IMR-90 (cell line): ENCODE results near the gene BMP4. TPM values are rescaled to one million over a fixed set of nuclear protein-coding genes. Genes with fewer than 3 reads are reported as not detected.

Experiments
- ATAC-seq: fragments of 200-7000 bp; cut with Tn5 transposase; 2 replicates; pipeline ENCODE4 v1.9.1; 2020; ENCODE audit warnings: low read depth, mild to moderate bottlenecking, moderate library complexity
- BruUV-seq: library from RNA; stranded (reverse); fragments of 400-500 nt; replicated peaks from 2 replicates; lab custom pipeline; 2021; lab: Mats Ljungman, UMichigan
- CTCF ChIA-PET: fragments of 300-600 bp; formaldehyde crosslinking; extraction: SDS; loops from one replicate; lab custom pipeline; 2021; ENCODE audit warnings: antibody characterized with exemption; lab: Yijun Ruan, JAX
- POLR2A ChIA-PET: fragments of 300-600 bp; sonication (Branson Sonifier 250); formaldehyde crosslinking; loops from one replicate; lab custom pipeline; 2022; ENCODE audit warnings: antibody characterized with exemption; ENCODE audit not compliant: unreplicated experiment; lab: Charles Lee
- DNase-seq: peaks from one replicate; pipeline ENCODE4 v3.0.0; 2013
- H2AFZ ChIP-seq: replicated peaks from 2 replicates; pipeline ENCODE3; 2013; ENCODE audit warnings: low read length, mild to moderate bottlenecking; ENCODE audit not compliant: poor library complexity
- H2AK5ac ChIP-seq: 2 replicates; pipeline ENCODE4 v1.6.1; 2013; ENCODE audit warnings: low read depth, low read length, inconsistent platforms
- H2AK9ac ChIP-seq: replicated peaks from 2 replicates; pipeline ENCODE3; 2013; ENCODE audit warnings: mild to moderate bottlenecking, low read depth, low read length, moderate library complexity; ENCODE audit not compliant: poor library complexity
- H2BK120ac ChIP-seq: 2 replicates; pipeline ENCODE4 v1.6.1; 2013; ENCODE audit warnings: low read depth, low read length, inconsistent platforms
- H2BK15ac ChIP-seq: 3 replicates; pipeline ENCODE4 v1.6.1; 2013; ENCODE audit warnings: low read depth, low read length, inconsistent platforms
- H2BK20ac ChIP-seq: 2 replicates; pipeline ENCODE4 v1.6.1; 2013; ENCODE audit warnings: low read depth, mild to moderate bottlenecking, inconsistent platforms, low read length, moderate library complexity
- H2BK5ac ChIP-seq: 2 replicates; pipeline ENCODE4 v1.6.1; 2013; ENCODE audit warnings: mild to moderate bottlenecking, low read depth, low read length, inconsistent platforms; ENCODE audit not compliant: poor library complexity, severe bottlenecking
- H3K14ac ChIP-seq: replicated peaks from 2 replicates; pipeline ENCODE4 v1.6.1; 2013; ENCODE audit warnings: low read depth, low read length, inconsistent platforms
- H3K18ac ChIP-seq: 2 replicates; pipeline ENCODE4 v1.6.1; 2013; ENCODE audit warnings: low read depth, low read length, control low read depth
- H3K23ac ChIP-seq: 2 replicates; pipeline ENCODE4 v1.6.1; 2013; ENCODE audit warnings: low read depth, low read length, inconsistent platforms
- H3K27ac ChIP-seq: 2 replicates; pipeline ENCODE4 v1.5.1; 2013; ENCODE audit warnings: mild to moderate bottlenecking, control low read depth, low read length; ENCODE audit not compliant: insufficient read depth
- H3K27me3 ChIP-seq: 2 replicates; pipeline ENCODE4 v1.6.1; 2013; ENCODE audit warnings: low read length; ENCODE audit not compliant: control insufficient read depth, insufficient read depth
- H3K36me3 ChIP-seq: 2 replicates; pipeline ENCODE4 v1.6.1; 2013; ENCODE audit warnings: low read length, mixed read lengths; ENCODE audit not compliant: control insufficient read depth, insufficient read depth
- H3K4ac ChIP-seq: 2 replicates; pipeline ENCODE4 v1.6.1; 2013; ENCODE audit warnings: low read depth, low read length, inconsistent platforms
- H3K4me1 ChIP-seq: 2 replicates; pipeline ENCODE4 v1.6.1; 2013; ENCODE audit warnings: low read length, mixed read lengths; ENCODE audit not compliant: control insufficient read depth, insufficient read depth
- H3K4me2 ChIP-seq: 2 replicates; pipeline ENCODE4 v1.6.1; 2013; ENCODE audit warnings: low read depth, mild to moderate bottlenecking, control low read depth, low read length, moderate library complexity
- H3K4me3 ChIP-seq: 2 replicates; pipeline ENCODE4 v1.5.1; 2013; ENCODE audit warnings: low read depth, mild to moderate bottlenecking, control low read depth, low read length, moderate library complexity; ENCODE audit not compliant: insufficient read depth
- H3K56ac ChIP-seq: 2 replicates; pipeline ENCODE4 v1.6.1; 2013; ENCODE audit warnings: low read length, inconsistent platforms; ENCODE audit not compliant: insufficient read depth; ENCODE audit errors: extremely low read depth
- H3K79me1 ChIP-seq, 2 experiments: 2 replicates each; pipeline ENCODE4 v1.6.1; 2013; ENCODE audit warnings: low read length in 2 of 2, inconsistent platforms in 1 of 2, low read depth in 1 of 2
- H3K9ac ChIP-seq: 2 replicates; pipeline ENCODE4 v1.6.1; 2013; ENCODE audit warnings: low read depth, low read length, control low read depth
- H3K9me1 ChIP-seq: 2 replicates; pipeline ENCODE4 v1.6.1; 2013; ENCODE audit warnings: low read length, inconsistent platforms; ENCODE audit not compliant: insufficient read depth
- H3K9me3 ChIP-seq: 2 replicates; pipeline ENCODE4 v1.6.1; 2013; ENCODE audit warnings: low read length; ENCODE audit not compliant: control insufficient read depth, insufficient read depth
- H4K20me1 ChIP-seq: 2 replicates; pipeline ENCODE4 v1.6.1; 2013; ENCODE audit warnings: low read length, inconsistent platforms; ENCODE audit not compliant: insufficient read depth
- H4K5ac ChIP-seq: 2 replicates; pipeline ENCODE4 v1.6.1; 2013; ENCODE audit warnings: mild to moderate bottlenecking, low read depth, low read length, control low read depth
- H4K8ac ChIP-seq, 2 experiments: 2 replicates each; pipeline ENCODE4 v1.6.1; 2013; ENCODE audit warnings: low read depth in 2 of 2, low read length in 2 of 2, control low read depth in 1 of 2, inconsistent platforms in 1 of 2
- H4K91ac ChIP-seq: 2 replicates; pipeline ENCODE4 v1.6.1; 2013; ENCODE audit warnings: low read depth, low read length, inconsistent platforms; ENCODE audit not compliant: insufficient read depth
- BHLHE40 ChIP-seq: fragments of 150-350 bp; IDR thresholded peaks from 2 replicates; pipeline ENCODE4 v1.6.1; 2016; ENCODE audit warnings: mild to moderate bottlenecking, low read depth, low read length
- CEBPB ChIP-seq: IDR thresholded peaks from 2 replicates; pipeline ENCODE4 v1.6.1; 2012; ENCODE audit warnings: low read depth, low read length, improper control_type of control experiment
- CHD1 ChIP-seq: IDR thresholded peaks from 2 replicates; pipeline ENCODE4 v1.6.1; 2012; ENCODE audit warnings: low read depth, low read length, improper control_type of control experiment
- CTCF ChIP-seq: conservative IDR thresholded peaks from 2 replicates; pipeline ENCODE4 v1.5.1; 2012; ENCODE audit warnings: mild to moderate bottlenecking, low read depth, low read length, improper control_type of control experiment
- ELK1 ChIP-seq: fragments of 150-350 bp; IDR thresholded peaks from 2 replicates; pipeline ENCODE4 v1.6.1; 2016; ENCODE audit warnings: low read depth, mild to moderate bottlenecking, low read length, moderate library complexity, borderline replicate concordance
- FOS ChIP-seq: fragments of 150-350 bp; IDR thresholded peaks from 2 replicates; pipeline ENCODE4 v1.6.1; 2016; ENCODE audit warnings: low read depth, low read length
- MAFK ChIP-seq: IDR thresholded peaks from 2 replicates; pipeline ENCODE4 v1.6.1; 2012; ENCODE audit warnings: low read depth, low read length, improper control_type of control experiment
- MAZ ChIP-seq: IDR thresholded peaks from 2 replicates; pipeline ENCODE4 v1.6.1; 2012; ENCODE audit warnings: low read depth, mild to moderate bottlenecking, low read length, improper control_type of control experiment, moderate library complexity, borderline replicate concordance
- MXI1 ChIP-seq: IDR thresholded peaks from 2 replicates; pipeline ENCODE4 v1.6.1; 2012; ENCODE audit warnings: low read depth, mild to moderate bottlenecking, low read length, moderate library complexity, borderline replicate concordance
- NFE2L2 ChIP-seq: fragments of 150-350 bp; IDR thresholded peaks from 2 replicates; pipeline ENCODE4 v1.6.1; 2016; ENCODE audit warnings: low read depth, mild to moderate bottlenecking, low read length
- POLR2A ChIP-seq: IDR thresholded peaks from 2 replicates; pipeline ENCODE4 v1.6.1; 2012; ENCODE audit warnings: mild to moderate bottlenecking, low read depth, low read length
- RAD21 ChIP-seq: IDR thresholded peaks from 2 replicates; pipeline ENCODE4 v1.6.1; 2012; ENCODE audit warnings: low read length, improper control_type of control experiment
- RCOR1 ChIP-seq: IDR thresholded peaks from 2 replicates; pipeline ENCODE4 v1.6.1; 2012; ENCODE audit warnings: mild to moderate bottlenecking, low read length, improper control_type of control experiment; ENCODE audit not compliant: insufficient replicate concordance
- RFX5 ChIP-seq: IDR thresholded peaks from 2 replicates; pipeline ENCODE4 v1.8.0; 2012; ENCODE audit warnings: low read depth, mild to moderate bottlenecking, low read length, moderate library complexity
- SMC3 ChIP-seq: fragments of 150-350 bp; IDR thresholded peaks from 2 replicates; pipeline ENCODE4 v1.6.1; 2016; ENCODE audit warnings: low read depth, mild to moderate bottlenecking, antibody characterized with exemption, low read length, moderate library complexity
- USF2 ChIP-seq: fragments of 150-350 bp; IDR thresholded peaks from 2 replicates; pipeline ENCODE4 v1.6.1; 2017; ENCODE audit warnings: mild to moderate bottlenecking, antibody characterized with exemption, low read length, low read depth
- dilution Hi-C: fragments of 300-500 bp; cut with HindIII; formaldehyde crosslinking; loops from one replicate; pipeline ENCODE4 v1.14.3; 2018; ENCODE audit warnings: low sequenced_read_pairs; ENCODE audit not compliant: unreplicated experiment
- in situ Hi-C: fragments of 300-500 bp; cut with MboI; formaldehyde crosslinking; loops from 3 replicates; pipeline ENCODE4 v1.14.3; 2019; ENCODE audit warnings: low sequenced_read_pairs, inconsistent platforms, mixed read lengths
- intact Hi-C: fragments of 100-400 bp; cut with micrococcal nuclease; formaldehyde crosslinking; loops from 2 replicates; pipeline ENCODE4 v1.10.0; 2022
- polyA plus RNA-seq, 3 experiments: library from polyadenylated mRNA; depleted of rRNA; stranded (reverse); fragments of >200 nt; gene quantifications; 2 replicates each; pipeline ENCODE4 v1.2.3, GENCODE V29; 2012; ENCODE audit warnings: low replicate concordance in 1 of 3
- total RNA-seq: library from RNA; depleted of rRNA; stranded (reverse); fragments of >200 nt; gene quantifications from 2 replicates; pipeline ENCODE4 v1.2.3, GENCODE V29; 2012

The BMP4 gene
- total and polyA plus RNA-seq, 2 of the 4 experiments (the other 2 are of a cell fraction), result 3.4 to 4.2 TPM

GRCh38 chr14:54002653-54003052 is 46.0 kb upstream of the BMP4 start:
- Histone ChIP-seq H3K4me1 (peaks cover 19% of the 10 kb centered on the region), H3K4me2 (peak overlapping the region; percentile 6; the same call in 1 of the 2 replicates), H3K79me1 (no peaks in the 10 kb centered on the region), H3K27ac (0 out of 2 replicates have a peak overlapping the region, but pooled peaks have one; percentile 5), H4K20me1 (no peaks in the 10 kb centered on the region), H4K91ac (0 out of 2 replicates have a peak overlapping the region, but pooled peaks have one; percentile 50), H2BK120ac (peak overlapping the region; percentile 87), H3K9ac (no peak overlapping the region), H3K56ac (no peak overlapping the region), H3K27me3 (no peaks in the 10 kb centered on the region), H3K18ac (peak overlapping the region; percentile 33; the same call in 1 of the 2 replicates), H3K14ac (peak overlapping the region; percentile 24), H3K36me3 (no peaks in the 10 kb centered on the region), H2AK5ac (peak overlapping the region; percentile 13; the same call in 1 of the 2 replicates), H2AFZ (no peak overlapping the region), H2BK15ac (peak overlapping the region; percentile 14; the same call in 1 of the 3 replicates), H4K8ac (0 out of 4 replicates have a peak overlapping the region, but pooled peaks have one; percentile 8 to 41), H3K23ac (peak overlapping the region; percentile 36; the same call in 1 of the 2 replicates), H3K4ac (peak overlapping the region; percentile 63), H3K9me3 (no peaks in the 10 kb centered on the region), H3K4me3 (no peak overlapping the region), H2AK9ac (no peak overlapping the region), H4K5ac (peak overlapping the region; percentile 23; the same call in 1 of the 2 replicates), H2BK5ac (peak overlapping the region; percentile 53), H2BK20ac (peak overlapping the region; percentile 85), H3K9me1 (peaks cover 4% of the 10 kb centered on the region; the same call in 1 of the 2 replicates)
- intact Hi-C loops (no loop called here), in situ Hi-C loops (no loop called here), dilution Hi-C loops (no loop called here)
- peak; percentile 74 for DNase-seq
- no peak for TF ChIP-seq MXI1
- TF ChIP-seq RCOR1, result no peak
- no peak for TF ChIP-seq CEBPB
- no peak for TF ChIP-seq RFX5
- TF ChIP-seq POLR2A, result no peak
- TF ChIP-seq CTCF, result no peak
- TF ChIP-seq USF2, result no peak
- no peak for TF ChIP-seq MAZ
- no peak for TF ChIP-seq MAFK
- TF ChIP-seq ELK1, result no peak
- TF ChIP-seq FOS, result no peak
- no peak for TF ChIP-seq CHD1
- TF ChIP-seq SMC3, result no peak
- TF ChIP-seq NFE2L2, result no peak
- no peak for TF ChIP-seq RAD21
- TF ChIP-seq BHLHE40, result no peak
- peak; percentile 71 for ATAC-seq
- CTCF ChIA-PET, result no interaction called here
- POLR2A ChIA-PET, result no interaction called here
- no TSS peak for BruUV-seq
